Right renal cortex interstitium (tissue), 3 donors: Measurements from ENCODE around the gene ANKMY2. TPM values are rescaled to one million over a fixed set of nuclear protein-coding genes. Genes with fewer than 3 reads are reported as not detected.
A peak's percentile ranks its signal among the peaks of the same experiment; 100 is the strongest.
"Not testable (repeated sequence)": the region's sequence is repeated elsewhere in the genome, so short reads cannot be mapped to it uniquely, and the experiment has no call there.

ENCODE experiments used
- DNase-seq, 3 donors: peaks; one replicate each; pipeline ENCODE4 v3.0.0-alpha.2; 2013; ENCODE audit warnings: low read depth in 3 of 3, low spot score in 2 of 3
- polyA plus RNA-seq, 3 donors: library from polyadenylated mRNA; unstranded; fragments of 120-200 nt; gene quantifications; one replicate each; pipeline ENCODE4 v1.2.1, GENCODE V29; 2013; ENCODE audit not compliant: insufficient read length in 3 of 3

ANKMY2 gene
- polyA plus RNA-seq, 3 donors: 33.3 to 36.2 (median 36.0) TPM

DNA sequence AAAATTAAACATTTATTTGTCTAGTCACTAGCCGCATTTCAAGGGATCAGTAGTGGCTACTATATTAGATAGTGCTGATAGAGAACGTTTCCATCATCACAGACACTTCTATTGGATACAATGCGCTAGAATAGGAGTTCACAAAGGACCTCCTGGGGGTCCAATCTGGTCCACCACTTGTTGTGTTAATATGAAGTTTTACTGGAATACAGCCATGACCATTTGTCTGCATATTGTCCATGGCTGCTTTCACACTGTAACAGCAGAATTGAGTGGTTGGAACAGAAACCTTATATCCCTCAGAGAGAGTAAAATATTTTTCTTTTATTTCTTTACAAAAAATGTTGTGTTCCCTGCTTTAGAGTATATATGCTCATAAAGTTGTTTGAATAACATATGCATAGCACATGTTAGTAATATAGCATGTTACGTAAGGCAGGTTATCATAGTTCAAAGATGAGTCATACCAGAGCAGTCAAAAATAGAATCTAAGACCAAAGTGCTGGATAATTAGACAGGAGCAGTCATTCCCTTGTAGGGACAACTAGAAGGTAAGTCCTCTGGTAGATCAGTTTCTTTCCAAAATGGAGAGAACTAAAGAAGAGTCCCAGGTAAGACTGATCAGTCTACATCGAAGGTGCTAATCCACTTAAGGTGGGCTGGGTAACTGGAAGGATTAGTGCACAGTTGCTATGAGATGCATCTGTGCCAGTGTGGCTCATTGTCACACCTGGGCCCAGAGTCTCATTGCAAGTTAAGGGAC is 15.3 kb upstream of the ANKMY2 start:
- DNase-seq: no peak

DNA sequence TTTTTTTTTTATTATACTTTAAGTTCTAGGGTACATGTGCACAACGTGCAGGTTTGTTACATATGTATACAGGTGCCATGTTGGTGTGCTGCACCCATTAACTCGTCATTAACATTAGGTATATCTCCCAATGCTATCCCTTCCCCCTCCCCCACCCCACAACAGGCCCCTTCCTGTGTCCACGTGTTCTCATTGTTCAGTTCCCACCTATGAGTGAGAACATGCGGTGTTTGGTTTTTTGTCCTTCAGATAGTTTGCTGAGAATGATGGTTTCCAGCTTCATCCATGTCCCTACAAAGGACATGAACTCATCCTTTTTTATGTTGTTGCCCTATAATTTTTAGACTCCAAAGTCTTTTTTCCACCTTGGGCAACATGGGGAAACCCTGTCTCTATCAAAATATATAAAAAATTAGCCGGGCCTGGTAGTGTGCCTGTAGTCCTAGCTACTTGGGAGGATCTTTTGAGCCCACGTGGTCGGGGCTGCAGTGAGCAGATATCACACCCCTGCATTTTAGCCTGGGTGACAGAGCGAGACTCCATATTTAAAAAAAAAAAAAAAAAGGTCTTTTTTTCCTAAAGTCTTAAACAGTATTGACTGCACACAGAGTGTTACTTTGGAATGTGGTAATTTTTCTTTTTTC is 14.4 kb upstream of the ANKMY2 start:
- DNase-seq: not testable (repeated sequence)

DNA sequence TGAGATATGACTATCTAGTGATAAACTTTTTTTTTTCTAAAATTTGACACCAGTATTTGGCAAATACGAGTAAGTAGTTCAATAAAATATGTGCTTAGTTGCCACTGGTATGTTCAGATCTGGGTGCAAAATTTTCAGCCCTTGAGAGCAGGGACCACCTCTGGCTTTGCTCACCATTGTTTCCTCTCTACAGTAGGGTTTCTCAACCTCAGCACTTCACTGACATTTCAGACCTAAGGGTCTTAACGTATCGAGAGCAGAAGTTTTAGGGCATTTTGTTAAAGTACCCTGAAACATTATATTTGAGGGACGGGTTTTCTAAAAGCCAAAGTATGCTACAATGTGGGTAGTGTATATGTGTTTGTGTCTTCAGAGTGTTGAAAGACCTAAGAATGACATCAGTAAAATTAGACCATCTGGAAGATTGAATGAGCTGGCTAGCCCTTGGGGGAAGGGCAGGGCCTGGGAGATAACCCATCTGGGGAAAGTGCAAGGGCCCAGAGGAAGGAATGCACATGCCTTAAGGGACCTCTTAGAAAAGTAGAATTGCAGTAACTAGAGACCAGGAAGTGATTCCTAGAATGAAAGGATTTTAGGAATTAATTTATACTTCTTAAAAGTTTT is 12.2 kb upstream of the ANKMY2 start:
- DNase-seq: no peak

DNA sequence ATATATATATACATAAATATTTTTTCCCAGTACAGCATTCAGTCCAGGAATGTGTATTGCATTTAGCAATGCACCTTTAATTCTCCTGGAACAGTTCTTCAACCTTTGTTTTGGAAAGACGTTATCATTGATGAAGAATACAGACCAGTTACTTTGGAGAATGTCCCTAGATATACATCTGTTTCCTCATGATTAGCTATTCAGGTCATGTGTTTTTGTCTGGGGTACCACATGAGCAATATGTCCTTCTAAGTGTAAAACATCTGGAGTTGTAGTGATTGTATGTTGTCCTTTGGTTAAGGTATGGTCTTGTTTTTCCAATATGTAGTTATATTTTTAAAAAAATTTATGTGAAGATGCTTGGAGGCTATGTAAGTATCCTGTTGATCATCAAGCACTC is 10.6 kb upstream of the ANKMY2 start:
- DNase-seq: no peak

DNA sequence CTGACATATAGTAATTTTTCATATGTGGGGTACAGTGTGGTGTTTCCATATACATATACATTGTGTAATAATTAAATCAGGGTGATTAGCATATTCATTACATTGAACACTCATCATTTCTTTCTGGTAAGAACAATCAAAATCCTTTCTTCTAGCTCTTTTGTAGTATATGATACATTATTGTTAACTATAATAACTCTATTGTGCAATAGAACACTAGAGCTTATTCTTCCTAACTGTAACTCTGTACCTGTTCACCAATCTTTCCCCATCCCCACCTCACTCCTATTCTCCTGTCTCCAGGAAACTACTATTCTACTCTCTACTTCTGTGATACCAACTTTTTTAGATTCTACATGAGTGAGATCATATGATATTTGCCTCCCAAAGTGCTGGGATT is 9.8 kb upstream of the ANKMY2 start:
- no peak for DNase-seq

DNA sequence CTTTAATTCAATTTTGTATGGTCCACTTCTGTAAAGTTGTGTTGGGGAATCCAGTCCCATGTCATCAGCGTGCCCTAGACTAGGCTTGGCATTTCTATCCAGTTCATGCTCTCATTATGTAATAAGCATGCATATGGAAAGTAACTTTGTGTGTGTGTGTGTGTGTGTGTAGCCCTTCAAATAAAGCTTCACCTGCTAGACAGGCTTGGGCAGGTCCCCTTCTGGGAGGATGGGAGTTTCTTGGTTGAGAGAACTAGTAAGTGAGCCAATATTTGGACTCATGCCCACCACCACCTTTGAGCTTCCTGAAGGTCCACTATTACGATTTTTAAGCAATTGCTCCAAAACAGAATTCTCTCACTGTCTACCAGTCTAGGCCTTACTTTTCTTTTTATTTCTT is 7.3 kb upstream of the ANKMY2 start:
- DNase-seq: no peak

- DNase-seq: no peak
These were observed 6.7 kb upstream of the ANKMY2 start for GRCh38 chr7:16652240-16652583.

DNA sequence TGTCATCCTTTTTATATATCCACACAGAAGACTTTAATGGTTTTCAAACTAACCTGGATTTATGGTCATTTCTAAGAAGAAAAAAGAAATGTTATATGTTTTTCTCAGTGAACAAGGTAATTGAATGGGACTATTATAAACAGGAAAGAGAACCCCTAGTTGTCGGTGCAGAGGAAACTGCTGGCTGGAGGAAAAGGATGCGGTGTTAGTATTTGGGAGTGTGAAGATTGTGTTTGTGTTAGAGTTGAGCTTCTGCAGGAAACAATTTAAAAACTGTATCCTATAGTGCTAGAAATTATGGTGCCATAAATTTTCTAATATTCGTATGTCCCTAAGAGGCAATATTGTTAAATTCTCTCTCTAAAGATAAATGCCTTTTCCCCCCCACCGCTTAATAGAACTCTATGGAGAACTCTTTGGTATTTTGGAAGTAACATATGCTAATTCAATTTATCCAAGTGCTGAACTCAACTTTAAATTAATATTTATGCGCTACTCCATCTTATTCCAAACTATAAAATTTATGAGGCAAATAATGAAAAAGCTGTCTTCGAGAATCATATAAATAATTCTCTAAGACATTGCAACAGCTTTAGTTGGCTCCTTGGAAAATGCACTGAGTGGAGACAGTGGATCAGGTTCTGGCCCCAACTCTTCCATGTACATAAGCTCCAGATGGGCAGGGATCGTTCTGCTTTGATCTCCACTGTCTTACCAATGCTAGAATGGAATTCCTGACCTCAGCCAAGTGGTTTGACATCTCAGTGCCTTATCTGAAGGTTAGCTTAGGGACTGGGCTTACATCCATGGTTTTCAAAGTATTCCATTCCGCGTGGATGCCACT is 6.1 kb upstream of the ANKMY2 start:
- no peak for DNase-seq

DNA sequence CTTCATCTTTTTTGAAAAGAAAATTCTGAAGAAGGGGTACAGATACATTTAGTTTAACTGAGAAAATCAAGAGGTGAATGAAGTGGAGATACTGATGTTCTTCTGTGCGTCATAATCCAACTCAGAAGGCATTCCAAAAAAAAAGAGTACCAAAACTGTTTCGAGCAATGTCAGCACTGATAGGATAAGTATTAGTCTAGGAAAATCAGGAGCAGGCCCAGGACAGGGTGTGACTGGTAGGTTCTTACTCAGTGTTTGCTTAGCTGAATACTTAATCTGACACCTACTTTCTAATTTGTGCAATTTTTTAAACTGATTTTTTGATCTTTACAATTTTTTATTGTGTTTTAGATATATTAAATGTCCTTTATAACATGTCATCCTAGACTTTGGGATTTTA is 4.7 kb upstream of the ANKMY2 start:
- DNase-seq: no peak

- no peak for DNase-seq
These were observed 3.6 kb upstream of the ANKMY2 start for GRCh38 chr7:16649196-16649595.

GRCh38 chr7:16648551-16648950 is 3.0 kb upstream of the ANKMY2 start:
- DNase-seq: no peak

GRCh38 chr7:16647435-16647960 is 1.9 kb upstream of the ANKMY2 start:
- no peak for DNase-seq

- DNase-seq: peak in 2 of 3 donors; percentile 27 to 31
These were observed 1.0 kb upstream of the ANKMY2 start for GRCh38 chr7:16646472-16647072.

GRCh38 chr7:16644636-16645592 is 640 bp downstream of the ANKMY2 start:
- DNase-seq: peak; percentile 25 to 44 (median 42)

- DNase-seq: no peak
These were observed 1.4 kb downstream of the ANKMY2 start for GRCh38 chr7:16644157-16644556.

DNA sequence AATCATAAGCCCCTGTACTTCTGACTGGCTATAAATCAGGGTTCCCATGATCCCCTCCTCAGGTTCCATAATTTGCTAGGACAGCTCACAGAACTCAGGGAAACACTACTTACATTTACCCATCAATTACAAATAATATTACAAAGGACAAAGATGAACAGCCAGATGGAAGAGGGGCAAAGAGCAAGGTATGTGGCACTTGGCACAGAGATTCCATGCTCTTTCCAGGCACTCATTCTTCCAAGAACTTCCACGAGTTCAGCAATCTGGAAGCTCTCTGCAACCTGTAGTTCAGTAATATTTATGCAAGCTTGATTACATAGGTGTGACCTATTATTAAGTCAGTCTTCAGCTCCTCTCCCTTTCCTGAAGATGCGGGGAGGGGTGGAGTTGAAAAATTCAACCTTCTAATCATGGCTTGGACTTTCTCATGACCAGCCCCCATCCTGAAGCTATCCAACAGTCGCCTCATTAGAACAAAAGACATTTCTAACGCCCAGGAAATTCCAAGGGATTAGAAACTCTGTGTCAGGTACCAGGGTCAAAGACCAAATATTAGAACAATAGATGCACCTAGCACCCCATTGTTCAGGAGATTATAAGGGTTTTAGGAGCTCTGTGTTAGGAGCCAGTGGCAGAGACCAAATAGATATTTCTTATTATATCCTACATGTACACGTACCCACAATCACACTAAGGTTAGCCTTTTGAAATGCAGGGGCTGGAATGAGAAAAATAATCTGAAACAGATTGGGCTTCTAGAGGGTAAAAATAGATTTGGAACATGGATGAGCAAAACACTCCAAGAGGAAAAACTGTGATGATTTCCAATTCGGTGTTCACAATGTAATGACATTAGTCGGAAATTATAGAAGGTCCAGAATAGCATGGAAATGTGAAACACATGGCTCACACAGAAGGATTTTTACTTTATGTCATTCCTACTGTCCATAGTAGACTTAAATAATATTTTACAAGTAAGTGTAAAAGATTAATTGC is 7.0 kb downstream of the ANKMY2 start:
- no peak for DNase-seq

DNA sequence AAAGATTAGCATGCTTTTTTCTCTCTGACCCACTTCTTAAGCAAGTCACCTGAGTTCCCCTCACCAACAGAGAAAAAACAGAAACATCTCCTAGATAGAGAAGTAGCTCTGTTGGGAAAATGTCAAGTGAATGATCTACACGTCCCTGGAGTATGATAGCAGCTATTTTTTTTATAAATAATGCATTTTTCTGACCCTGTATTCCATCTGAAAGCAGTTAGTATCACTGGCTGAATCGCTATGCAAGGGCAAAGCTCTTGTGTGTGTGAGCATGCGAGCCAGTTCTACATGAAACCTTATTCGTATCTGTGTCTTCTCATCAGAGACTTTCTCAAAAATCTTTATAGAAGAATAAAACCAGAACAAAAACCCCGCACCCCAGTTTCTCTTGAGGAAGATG is 8.2 kb downstream of the ANKMY2 start:
- DNase-seq: no peak

- DNase-seq: no peak
These were observed 8.9 kb downstream of the ANKMY2 start for GRCh38 chr7:16636555-16637101.
